Astrocyte of the hippocampus (primary cell): ENCODE measurements around the gene GNRHR.
"Not testable (repeated sequence)": the region's sequence is repeated elsewhere in the genome, so short reads cannot be mapped to it uniquely, and the experiment has no call there.

Experiments used
- DNase-seq: peaks from one replicate; pipeline ENCODE4 v3.0.0; 2011; ENCODE audit warnings: low read depth, low spot score

Gene GNRHR

GRCh38 chr4:67754288-67754687 is at the start of gene GNRHR:
TSS of gene GNRHR (minus strand) at chr4:67754388. CDS start at chr4:67754335, 53 bp downstream.
- no peak for DNase-seq

GRCh38 chr4:67796810-67797209 is 42.6 kb upstream of the GNRHR start:
- DNase-seq: no peak

- no peak for DNase-seq
Measured at GRCh38 chr4:67790721-67791120, 36.5 kb upstream of the GNRHR start.

- DNase-seq: no peak
Measured at GRCh38 chr4:67787311-67787710, 33.1 kb upstream of the GNRHR start.

GRCh38 chr4:67785528-67785927 is 31.3 kb upstream of the GNRHR start:
- no peak for DNase-seq

- DNase-seq: peak; percentile 17
Measured at GRCh38 chr4:67779631-67780030, 25.4 kb upstream of the GNRHR start.

GRCh38 chr4:67776746-67777145 is 22.6 kb upstream of the GNRHR start:
- DNase-seq: no peak

GRCh38 chr4:67770422-67770821 is 16.2 kb upstream of the GNRHR start:
- no peak for DNase-seq

- DNase-seq: no peak
Measured at GRCh38 chr4:67765928-67766327, 11.7 kb upstream of the GNRHR start.

- no peak for DNase-seq
Measured at GRCh38 chr4:67765401-67765800, 11.2 kb upstream of the GNRHR start.

GRCh38 chr4:67764183-67764582 is 10.0 kb upstream of the GNRHR start:
- DNase-seq: no peak

- peak; percentile 59 for DNase-seq
Measured at GRCh38 chr4:67762086-67762485, 7.9 kb upstream of the GNRHR start.

GRCh38 chr4:67756991-67757390 is 2.8 kb upstream of the GNRHR start:
- not testable (repeated sequence) for DNase-seq

- DNase-seq: no peak
Measured at GRCh38 chr4:67755974-67756373, 1.8 kb upstream of the GNRHR start.

- DNase-seq: no peak
Measured at GRCh38 chr4:67751260-67751659, 2.9 kb downstream of the GNRHR start.

- DNase-seq: no peak
Measured at GRCh38 chr4:67750691-67751090, 3.5 kb downstream of the GNRHR start.

- no peak for DNase-seq
Measured at GRCh38 chr4:67749286-67749685, 4.9 kb downstream of the GNRHR start.

GRCh38 chr4:67746797-67747495 is 7.2 kb downstream of the GNRHR start:
- DNase-seq: peak; percentile 46

GRCh38 chr4:67744561-67745283 is 9.5 kb downstream of the GNRHR start:
- no peak for DNase-seq

- no peak for DNase-seq
Measured at GRCh38 chr4:67743194-67743593, 11.0 kb downstream of the GNRHR start.

- no peak for DNase-seq
Measured at GRCh38 chr4:67736262-67736661, 17.9 kb downstream of the GNRHR start.

GRCh38 chr4:67735325-67735724 is 18.9 kb downstream of the GNRHR start:
- DNase-seq: no peak

- DNase-seq: not testable (repeated sequence)
Measured at GRCh38 chr4:67730511-67730910, 23.7 kb downstream of the GNRHR start.
